ENCODE data around the gene ZNF491. TPM values are rescaled to one million over a fixed set of nuclear protein-coding genes. Genes with fewer than 3 reads are reported as not detected.

The ZNF491 gene
- total and polyA plus RNA-seq, 2 donors (not counting 1 experiment from before 2014, with no cell fraction given), result 1.7 to 5.8 TPM

GRCh38 chr19:11754663-11755062 lies 43.7 kb upstream of the ZNF491 start:
- no peak overlapping the region for H3K4me2 ChIP-seq (ENCODE audit: extremely low read depth, insufficient read depth, low read length)
- H3K4me1 ChIP-seq (ENCODE audit: control insufficient read depth, extremely low read depth, insufficient read depth, low read length), result no peaks in the 10 kb centered on the region
- H3K79me2 ChIP-seq (ENCODE audit: control insufficient read depth, insufficient read depth, low read length), result no peaks in the 10 kb centered on the region

DNA sequence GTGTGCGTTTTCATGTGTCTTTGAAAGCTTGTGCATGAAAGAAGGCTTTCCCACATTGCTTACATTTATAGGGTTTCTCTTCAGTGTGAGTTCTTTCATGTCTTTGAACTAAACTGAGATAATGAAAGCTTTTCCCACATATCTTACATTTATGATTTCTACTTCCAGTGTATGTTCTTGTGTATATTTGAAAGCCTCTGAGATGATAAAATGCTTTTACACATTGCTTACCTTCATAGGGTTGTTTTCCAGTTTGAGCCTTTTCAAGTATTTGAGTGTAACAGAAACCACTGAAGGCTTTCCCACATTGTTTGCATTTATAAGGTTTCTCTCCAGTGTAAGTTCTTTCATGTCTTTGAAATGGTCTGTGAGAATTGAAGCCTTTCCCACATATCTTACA lies 41.4 kb upstream of the ZNF491 start:
- H3K36me3 ChIP-seq (ENCODE audit: control insufficient read depth, insufficient read depth, low read length), result no peaks in the 10 kb centered on the region
- no peak overlapping the region for H3K4me3 ChIP-seq (replicated peaks in 1 of 4; ENCODE audit: control extremely low read depth in 1 of 4, insufficient read depth in 1 of 4, low read depth in 3 of 4, low read length in 4 of 4)
- no peaks in the 10 kb centered on the region for H3K4me1 ChIP-seq (ENCODE audit: control insufficient read depth, extremely low read depth, insufficient read depth, low read length)
- no peaks in the 10 kb centered on the region for H3K27me3 ChIP-seq (ENCODE audit: control insufficient read depth, insufficient read depth, low read length)
- no peak overlapping the region for H3K4me2 ChIP-seq (ENCODE audit: extremely low read depth, insufficient read depth, low read length)
- H3K9ac ChIP-seq (ENCODE audit: insufficient read depth, low read length), result no peak overlapping the region
- no peaks in the 10 kb centered on the region for H3K9me3 ChIP-seq (ENCODE audit: control insufficient read depth, insufficient read depth, low read depth, low read length)
- no peak for TF ChIP-seq EZH2 (IDR thresholded peaks at IDR 0.05; ENCODE audit: low read length, missing control alignments)
- TF ChIP-seq, protein P1, sequence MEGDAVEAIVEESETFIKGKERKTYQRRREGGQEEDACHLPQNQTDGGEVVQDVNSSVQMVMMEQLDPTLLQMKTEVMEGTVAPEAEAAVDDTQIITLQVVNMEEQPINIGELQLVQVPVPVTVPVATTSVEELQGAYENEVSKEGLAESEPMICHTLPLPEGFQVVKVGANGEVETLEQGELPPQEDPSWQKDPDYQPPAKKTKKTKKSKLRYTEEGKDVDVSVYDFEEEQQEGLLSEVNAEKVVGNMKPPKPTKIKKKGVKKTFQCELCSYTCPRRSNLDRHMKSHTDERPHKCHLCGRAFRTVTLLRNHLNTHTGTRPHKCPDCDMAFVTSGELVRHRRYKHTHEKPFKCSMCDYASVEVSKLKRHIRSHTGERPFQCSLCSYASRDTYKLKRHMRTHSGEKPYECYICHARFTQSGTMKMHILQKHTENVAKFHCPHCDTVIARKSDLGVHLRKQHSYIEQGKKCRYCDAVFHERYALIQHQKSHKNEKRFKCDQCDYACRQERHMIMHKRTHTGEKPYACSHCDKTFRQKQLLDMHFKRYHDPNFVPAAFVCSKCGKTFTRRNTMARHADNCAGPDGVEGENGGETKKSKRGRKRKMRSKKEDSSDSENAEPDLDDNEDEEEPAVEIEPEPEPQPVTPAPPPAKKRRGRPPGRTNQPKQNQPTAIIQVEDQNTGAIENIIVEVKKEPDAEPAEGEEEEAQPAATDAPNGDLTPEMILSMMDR (conservative IDR thresholded peaks at IDR 0.05 in 1 of 2, IDR thresholded peaks at IDR 0.05 in 1 of 2; ENCODE audit: low read depth in 1 of 2, low read length in 2 of 2), result no peak
- no peak overlapping the region for H2AFZ ChIP-seq (ENCODE audit: low read length)
- no peak for DNase-seq (ENCODE audit: low read depth in 2 of 2)
- H3K27ac ChIP-seq (ENCODE audit: insufficient read depth, low read length), result no peak overlapping the region
- H4K20me1 ChIP-seq (ENCODE audit: control insufficient read depth, extremely low read depth, insufficient read depth, low read length), result no peaks in the 10 kb centered on the region
- H3K79me2 ChIP-seq (ENCODE audit: control insufficient read depth, insufficient read depth, low read length), result no peaks in the 10 kb centered on the region

More at GRCh38 chr19:11754663-11755062, 43.7 kb upstream of the ZNF491 start:
- no peaks in the 10 kb centered on the region for H4K20me1 ChIP-seq (ENCODE audit: control insufficient read depth, extremely low read depth, insufficient read depth, low read length)
- no peak overlapping the region for H3K27ac ChIP-seq (ENCODE audit: insufficient read depth, low read length)
- no peaks in the 10 kb centered on the region for H3K36me3 ChIP-seq (ENCODE audit: control insufficient read depth, insufficient read depth, low read length)
- no peak for DNase-seq (ENCODE audit: low read depth in 2 of 2)
- no peaks in the 10 kb centered on the region for H3K27me3 ChIP-seq (ENCODE audit: control insufficient read depth, insufficient read depth, low read length)
- no peak overlapping the region for H3K9ac ChIP-seq (ENCODE audit: insufficient read depth, low read length)
- no peak for TF ChIP-seq EZH2 (IDR thresholded peaks at IDR 0.05; ENCODE audit: low read length, missing control alignments)
- TF ChIP-seq, protein P1 (conservative IDR thresholded peaks at IDR 0.05 in 1 of 2, IDR thresholded peaks at IDR 0.05 in 1 of 2; ENCODE audit: low read depth in 1 of 2, low read length in 2 of 2), result no peak
- no peak overlapping the region for H2AFZ ChIP-seq (ENCODE audit: low read length)
- H3K4me3 ChIP-seq (replicated peaks in 1 of 4; ENCODE audit: control extremely low read depth in 1 of 4, insufficient read depth in 1 of 4, low read depth in 3 of 4, low read length in 4 of 4), result no peak overlapping the region
- no peaks in the 10 kb centered on the region for H3K9me3 ChIP-seq (ENCODE audit: control insufficient read depth, insufficient read depth, low read depth, low read length)

DNA sequence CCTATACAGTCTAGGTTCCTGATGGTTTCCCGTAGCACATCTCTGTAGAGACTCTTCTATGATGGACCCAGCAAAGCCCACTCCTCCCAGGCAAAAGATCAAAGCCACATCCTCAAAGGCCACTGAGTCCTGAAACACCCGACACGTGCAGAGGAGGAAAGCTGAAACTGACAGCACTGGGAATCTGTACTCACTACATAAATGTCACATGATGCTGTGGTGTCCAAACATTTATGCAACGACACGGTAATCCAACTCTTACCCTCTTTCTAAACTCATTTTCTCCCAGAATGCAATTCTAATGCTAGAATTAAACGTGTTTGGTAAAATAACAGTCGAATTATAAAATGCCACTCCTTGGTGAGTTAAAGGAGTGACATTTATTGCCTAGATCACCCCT lies 38.5 kb upstream of the ZNF491 start:
- Histone ChIP-seq H3K27ac (ENCODE audit: insufficient read depth, low read length) (no peak overlapping the region), H3K9ac (ENCODE audit: insufficient read depth, low read length) (no peak overlapping the region), H3K4me1 (ENCODE audit: control insufficient read depth, extremely low read depth, insufficient read depth, low read length) (no peaks in the 10 kb centered on the region), H3K36me3 (ENCODE audit: control insufficient read depth, insufficient read depth, low read length) (no peaks in the 10 kb centered on the region), H3K9me3 (ENCODE audit: control insufficient read depth, insufficient read depth, low read depth, low read length) (no peaks in the 10 kb centered on the region), H3K27me3 (ENCODE audit: control insufficient read depth, insufficient read depth, low read length) (no peaks in the 10 kb centered on the region), H4K20me1 (ENCODE audit: control insufficient read depth, extremely low read depth, insufficient read depth, low read length) (no peaks in the 10 kb centered on the region), H3K4me3 (replicated peaks in 1 of 4; ENCODE audit: control extremely low read depth in 1 of 4, insufficient read depth in 1 of 4, low read depth in 3 of 4, low read length in 4 of 4) (no peak overlapping the region), H3K79me2 (ENCODE audit: control insufficient read depth, insufficient read depth, low read length) (no peaks in the 10 kb centered on the region), H2AFZ (ENCODE audit: low read length) (no peak overlapping the region), H3K4me2 (ENCODE audit: extremely low read depth, insufficient read depth, low read length) (no peak overlapping the region)
- TF ChIP-seq, protein P1 (conservative IDR thresholded peaks at IDR 0.05 in 1 of 2, IDR thresholded peaks at IDR 0.05 in 1 of 2; ENCODE audit: low read depth in 1 of 2, low read length in 2 of 2), result no peak
- no peak for TF ChIP-seq EZH2 (IDR thresholded peaks at IDR 0.05; ENCODE audit: low read length, missing control alignments)
- DNase-seq (ENCODE audit: low read depth in 2 of 2), result no peak
